ENCODE measurements around the gene GLTP.

- TF ChIP-seq CTCF (IDR thresholded peaks at IDR 0.05; ENCODE audit: low read depth, low read length) (no peak), MAX (IDR thresholded peaks at IDR 0.05; ENCODE audit: low read depth, low read length) (no peak), POLR2A (IDR thresholded peaks at IDR 0.05; ENCODE audit: extremely low read depth, insufficient read length) (no peak), MYC (IDR thresholded peaks at IDR 0.05; ENCODE audit: low read depth, low read length) (no peak)
Observed at GRCh38 chr12:109902891-109903418, 22.6 kb upstream of the GLTP start.

All from NB4 (cell line).